ENCODE data around the gene BSCL2. TPM values are rescaled to one million over a fixed set of nuclear protein-coding genes. Genes with fewer than 3 reads are reported as not detected.

The BSCL2 gene
- total RNA-seq, 4 donors from 2014 or later = 54.9 to 153 (median 89.4) TPM

- TF ChIP-seq POLR2A (IDR thresholded peaks at IDR 0.05) = no peak
- TF ChIP-seq, protein P1, sequence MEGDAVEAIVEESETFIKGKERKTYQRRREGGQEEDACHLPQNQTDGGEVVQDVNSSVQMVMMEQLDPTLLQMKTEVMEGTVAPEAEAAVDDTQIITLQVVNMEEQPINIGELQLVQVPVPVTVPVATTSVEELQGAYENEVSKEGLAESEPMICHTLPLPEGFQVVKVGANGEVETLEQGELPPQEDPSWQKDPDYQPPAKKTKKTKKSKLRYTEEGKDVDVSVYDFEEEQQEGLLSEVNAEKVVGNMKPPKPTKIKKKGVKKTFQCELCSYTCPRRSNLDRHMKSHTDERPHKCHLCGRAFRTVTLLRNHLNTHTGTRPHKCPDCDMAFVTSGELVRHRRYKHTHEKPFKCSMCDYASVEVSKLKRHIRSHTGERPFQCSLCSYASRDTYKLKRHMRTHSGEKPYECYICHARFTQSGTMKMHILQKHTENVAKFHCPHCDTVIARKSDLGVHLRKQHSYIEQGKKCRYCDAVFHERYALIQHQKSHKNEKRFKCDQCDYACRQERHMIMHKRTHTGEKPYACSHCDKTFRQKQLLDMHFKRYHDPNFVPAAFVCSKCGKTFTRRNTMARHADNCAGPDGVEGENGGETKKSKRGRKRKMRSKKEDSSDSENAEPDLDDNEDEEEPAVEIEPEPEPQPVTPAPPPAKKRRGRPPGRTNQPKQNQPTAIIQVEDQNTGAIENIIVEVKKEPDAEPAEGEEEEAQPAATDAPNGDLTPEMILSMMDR (IDR thresholded peaks at IDR 0.05) = no peak
- H3K36me3 ChIP-seq = peaks cover 89 to 96% of the 10 kb centered on the region in 2 donors
- WGBS, 2 donors = 92 to 93% methylated on average over 11 of the region's 11 CpGs
Measured at GRCh38 chr11:62716816-62717215, 9.6 kb upstream of the BSCL2 start.

DNA sequence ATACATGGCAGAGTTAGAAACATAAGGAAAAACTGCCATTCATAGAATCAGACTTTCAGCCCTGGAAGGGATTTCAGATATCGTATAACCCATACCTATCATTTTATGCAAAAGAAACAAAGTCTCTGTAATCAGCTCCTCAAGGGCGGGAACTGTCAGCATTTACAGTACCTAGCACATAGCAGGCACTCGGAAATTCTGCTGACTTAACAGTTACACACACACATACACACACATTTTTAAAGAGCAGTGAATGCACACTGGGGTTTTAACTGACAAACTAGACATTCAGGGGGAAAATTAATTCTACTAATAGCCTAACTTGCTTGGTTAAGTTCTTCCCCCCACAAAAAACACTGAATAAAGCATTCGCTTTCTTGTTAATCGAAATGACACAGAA is 9.0 kb upstream of the BSCL2 start:
- H3K9me3 ChIP-seq = no peaks in the 10 kb centered on the region
- no peaks in the 10 kb centered on the region for H3K27me3 ChIP-seq
- H3K36me3 ChIP-seq = peaks cover 83 to 90% of the 10 kb centered on the region in 2 donors
- H3K4me3 ChIP-seq (replicated peaks in 1 of 3) = no peak overlapping the region
- intact Hi-C loops (cut with DNase I) = no loop called here
- WGBS, 2 donors = 94% methylated on average over 5 of the region's 5 CpGs
- no peak for DNase-seq
- H3K27ac ChIP-seq = no peak overlapping the region
- H3K4me1 ChIP-seq = no peaks in the 10 kb centered on the region
- TF ChIP-seq, protein P1 (IDR thresholded peaks at IDR 0.05) = no peak
- TF ChIP-seq POLR2A (IDR thresholded peaks at IDR 0.05) = no peak

More at GRCh38 chr11:62716816-62717215, 9.6 kb upstream of the BSCL2 start:
- H3K9me3 ChIP-seq = no peaks in the 10 kb centered on the region
- H3K27me3 ChIP-seq = no peaks in the 10 kb centered on the region
- H3K4me3 ChIP-seq (replicated peaks in 1 of 3) = no peak overlapping the region
- intact Hi-C loops (cut with DNase I) = no loop called here
- no peaks in the 10 kb centered on the region for H3K4me1 ChIP-seq
- H3K27ac ChIP-seq = no peak overlapping the region
- no peak for DNase-seq

DNA sequence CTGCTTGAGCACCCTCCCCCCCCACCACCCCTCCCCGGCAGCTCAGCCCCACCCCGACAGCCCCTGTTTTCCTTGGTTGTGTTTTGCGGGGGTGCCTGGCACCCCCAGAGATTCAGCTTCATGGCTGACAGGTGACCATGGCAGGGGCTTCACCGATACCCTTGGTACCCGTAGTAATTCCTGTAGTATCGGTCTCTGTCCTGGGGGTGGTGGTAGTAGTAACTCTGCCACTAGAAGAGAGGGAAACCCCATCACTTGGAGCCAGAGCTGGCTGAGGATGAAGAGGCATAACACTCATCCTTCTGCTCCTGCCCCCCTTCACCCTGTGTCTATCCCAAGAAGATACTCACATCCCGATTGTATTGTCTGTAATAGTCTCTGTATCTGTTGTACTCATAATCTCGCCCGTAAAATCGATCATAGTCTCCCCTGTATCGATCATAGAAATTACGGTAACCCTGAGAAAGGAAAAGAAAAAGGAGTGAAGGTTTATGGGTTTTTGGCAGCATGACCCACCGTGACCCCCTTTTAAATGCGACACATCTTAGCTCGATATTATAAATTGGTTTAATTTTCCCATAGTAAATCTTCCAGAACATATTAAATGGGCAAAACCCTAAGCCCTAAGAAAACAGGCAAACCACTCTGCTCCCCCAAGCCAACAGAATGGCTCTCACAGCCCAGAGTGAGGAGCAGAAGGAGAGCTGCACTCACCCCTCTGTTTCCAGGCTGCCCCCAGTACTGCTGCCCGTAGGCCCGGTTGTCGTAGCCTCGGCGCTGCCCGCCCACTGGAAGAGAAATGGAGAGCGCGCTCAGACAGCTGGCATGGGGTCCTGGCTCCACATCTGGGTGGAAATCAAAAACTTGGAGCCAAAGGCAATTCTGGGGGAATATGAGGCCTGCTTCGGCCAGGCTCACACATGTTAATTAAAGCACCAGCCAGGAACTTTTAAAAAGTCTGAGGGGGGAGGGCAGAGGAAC is 8.2 kb upstream of the BSCL2 start:
- Histone ChIP-seq H3K27ac (no peak overlapping the region), H3K27me3 (no peaks in the 10 kb centered on the region), H3K36me3 (peaks cover 77 to 90% of the 10 kb centered on the region in 2 donors), H3K4me3 (replicated peaks in 1 of 3) (no peak overlapping the region), H3K9me3 (no peaks in the 10 kb centered on the region), H3K4me1 (peaks cover 0 to under 1% of the 10 kb centered on the region in 2 donors)
- TF ChIP-seq, protein P1 (IDR thresholded peaks at IDR 0.05) = no peak
- no peak for TF ChIP-seq POLR2A (IDR thresholded peaks at IDR 0.05)
- no peak for DNase-seq
- intact Hi-C loops (cut with DNase I) = no loop called here
- 92 to 94% methylated on average over 24 of the region's 24 CpGs for WGBS, 2 donors

- no peak for DNase-seq
- Histone ChIP-seq H3K27ac (no peak overlapping the region), H3K9me3 (no peaks in the 10 kb centered on the region), H3K36me3 (peaks cover 56 to 69% of the 10 kb centered on the region in 2 donors), H3K4me1 (peaks cover 13 to 14% of the 10 kb centered on the region in 2 donors), H3K4me3 (replicated peaks in 1 of 3) (no peak overlapping the region), H3K27me3 (no peaks in the 10 kb centered on the region)
- 96 to 97% methylated on average over 2 of the region's 2 CpGs for WGBS, 2 donors
- intact Hi-C loops (cut with DNase I) = no loop called here
- TF ChIP-seq, protein P1 (IDR thresholded peaks at IDR 0.05) = no peak
- TF ChIP-seq POLR2A (IDR thresholded peaks at IDR 0.05) = no peak
Measured at GRCh38 chr11:62713343-62713742, 6.1 kb upstream of the BSCL2 start.

DNA sequence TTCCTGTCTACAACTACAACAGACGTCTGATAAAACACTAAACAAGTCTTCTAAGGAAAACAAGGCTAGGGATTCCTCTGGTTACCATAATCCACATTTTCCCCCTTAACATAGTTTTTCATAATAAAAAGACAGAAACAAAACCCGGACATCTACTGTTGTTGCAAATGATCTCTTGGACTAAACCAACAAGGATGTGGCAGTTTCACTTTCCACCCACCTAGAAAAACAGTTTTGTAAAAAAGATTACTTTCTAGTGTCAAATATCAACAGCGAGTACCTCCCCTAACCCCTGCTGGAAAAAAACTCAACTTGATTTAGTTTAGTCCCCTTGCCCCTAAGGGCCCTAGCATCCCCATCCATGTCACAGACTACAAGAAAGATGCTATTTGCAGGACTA is 5.6 kb upstream of the BSCL2 start:
- no peak overlapping the region for H3K27ac ChIP-seq
- TF ChIP-seq POLR2A (IDR thresholded peaks at IDR 0.05) = no peak
- TF ChIP-seq, protein P1 (IDR thresholded peaks at IDR 0.05) = no peak

More for the DNA sequence above, 5.6 kb upstream of the BSCL2 start:
- Histone ChIP-seq H3K9me3 (no peaks in the 10 kb centered on the region), H3K36me3 (peaks cover 51 to 64% of the 10 kb centered on the region in 2 donors), H3K4me1 (peaks cover 14 to 16% of the 10 kb centered on the region in 2 donors), H3K4me3 (replicated peaks in 1 of 3) (no peak overlapping the region), H3K27me3 (no peaks in the 10 kb centered on the region)
- intact Hi-C loops (cut with DNase I) = no loop called here
- no peak for DNase-seq
- WGBS, 2 donors = 53 to 74% methylated on average over 3 of the region's 3 CpGs

All from thyroid gland (tissue), 4 donors.